Muscle of leg (tissue), 11 donors: ENCODE results near the gene PHLDA3. TPM values are rescaled to one million over a fixed set of nuclear protein-coding genes. Genes with fewer than 3 reads are reported as not detected.

Experiments used
- DNase-seq: peaks from one replicate; pipeline ENCODE4 v3.0.0; 2013
- H3K27ac ChIP-seq: one replicate; pipeline ENCODE4 v1.5.1; 2013; ENCODE audit warnings: mild to moderate bottlenecking, low read length, control low read depth
- H3K27me3 ChIP-seq: one replicate; pipeline ENCODE4 v1.6.1; 2013; ENCODE audit warnings: low read length; ENCODE audit not compliant: control insufficient read depth, insufficient read depth
- H3K36me3 ChIP-seq: one replicate; pipeline ENCODE4 v1.6.1; 2013; ENCODE audit warnings: low read length; ENCODE audit not compliant: control insufficient read depth, insufficient read depth
- H3K4me1 ChIP-seq: one replicate; pipeline ENCODE4 v1.6.1; 2013; ENCODE audit warnings: low read length; ENCODE audit not compliant: control insufficient read depth, insufficient read depth
- H3K4me3 ChIP-seq: one replicate; pipeline ENCODE4 v1.5.1; 2013; ENCODE audit warnings: low read length, control low read depth
- H3K9me3 ChIP-seq: replicated peaks from 2 replicates; pipeline ENCODE4 v1.6.1; 2013; ENCODE audit warnings: low read depth, low read length; ENCODE audit not compliant: control insufficient read depth
- WGBS: methylation state at CpG from one replicate; pipeline ENCODE4 v1.1.5; 2013; ENCODE audit warnings: missing lambda C conversion rate; ENCODE audit not compliant: insufficient coverage; 5-methylcytosine and 5-hydroxymethylcytosine counted together
- polyA plus RNA-seq, 8 donors: library from polyadenylated mRNA; unstranded; fragments of 120-200 nt; gene quantifications; one replicate each; pipeline versions ENCODE4 v1.2.1 to v1.2.3, GENCODE V29; 2013; ENCODE audit warnings: inconsistent platforms in 1 of 8, low replicate concordance in 1 of 8; ENCODE audit not compliant: insufficient read length in 8 of 8, insufficient read depth in 1 of 8
- total RNA-seq: library from RNA; stranded (reverse); fragments of 120-200 nt; gene quantifications from one replicate; pipeline ENCODE4 v1.2.4, GENCODE V29; 2013

Gene PHLDA3
- total and polyA plus RNA-seq, 9 donors, result 12.6 to 29.0 (median 20.8) TPM

GRCh38 chr1:201468501-201468843 is 516 bp downstream of the PHLDA3 start:
- Histone ChIP-seq H3K4me1 (peaks cover 28% of the 10 kb centered on the region), H3K4me3 (peak overlapping the region; percentile 65), H3K27ac (peak overlapping the region; percentile 53), H3K36me3 (peaks cover 25% of the 10 kb centered on the region), H3K9me3 (no peaks in the 10 kb centered on the region), H3K27me3 (peaks cover 7% of the 10 kb centered on the region)
- under 1% methylated on average over 44 of the region's 44 CpGs for WGBS
- DNase-seq, result peak; percentile 60

GRCh38 chr1:201466492-201466891 is 2.5 kb downstream of the PHLDA3 start:
- WGBS, result 67% methylated on average over 1 of the region's 3 CpGs
- H3K4me3 ChIP-seq, result no peak overlapping the region
- DNase-seq, result no peak
- H3K36me3 ChIP-seq, result peaks cover 25% of the 10 kb centered on the region
- H3K27ac ChIP-seq, result no peak overlapping the region
- H3K9me3 ChIP-seq, result no peaks in the 10 kb centered on the region
- peaks cover 45% of the 10 kb centered on the region for H3K4me1 ChIP-seq
- peaks cover 7% of the 10 kb centered on the region for H3K27me3 ChIP-seq

- Histone ChIP-seq H3K27me3 (peaks cover 7% of the 10 kb centered on the region), H3K9me3 (no peaks in the 10 kb centered on the region), H3K36me3 (peaks cover 25% of the 10 kb centered on the region), H3K4me3 (no peak overlapping the region), H3K4me1 (peaks cover 49% of the 10 kb centered on the region), H3K27ac (no peak overlapping the region)
- no peak for DNase-seq
- WGBS, result 81% methylated on average over 5 of the region's 9 CpGs
Measured at GRCh38 chr1:201465698-201466290, 3.2 kb downstream of the PHLDA3 start.

GRCh38 chr1:201463071-201463552 is 5.9 kb downstream of the PHLDA3 start:
- H3K4me1 ChIP-seq, result peaks cover 38% of the 10 kb centered on the region
- WGBS, result 94% methylated on average over 1 of the region's 7 CpGs
- no peak for DNase-seq
- H3K36me3 ChIP-seq, result peaks cover 25% of the 10 kb centered on the region
- no peak overlapping the region for H3K4me3 ChIP-seq
- H3K9me3 ChIP-seq, result no peaks in the 10 kb centered on the region
- H3K27ac ChIP-seq, result no peak overlapping the region
- peaks cover 2% of the 10 kb centered on the region for H3K27me3 ChIP-seq

- H3K4me1 ChIP-seq, result peaks cover 29% of the 10 kb centered on the region
- H3K9me3 ChIP-seq, result no peaks in the 10 kb centered on the region
- no peak overlapping the region for H3K4me3 ChIP-seq
- H3K27ac ChIP-seq, result peak overlapping the region; percentile 74
- H3K27me3 ChIP-seq, result peaks cover 2% of the 10 kb centered on the region
- WGBS, result 67% methylated on average over 9 of the region's 13 CpGs
- peak; percentile 82 for DNase-seq
- H3K36me3 ChIP-seq, result peaks cover 25% of the 10 kb centered on the region
Measured at GRCh38 chr1:201461645-201462441, 7.1 kb downstream of the PHLDA3 start.

GRCh38 chr1:201460814-201461644 is 8.0 kb downstream of the PHLDA3 start:
- H3K36me3 ChIP-seq, result peaks cover 20% of the 10 kb centered on the region
- no peak for DNase-seq
- peak overlapping the region; percentile 60 for H3K27ac ChIP-seq
- peaks cover 30% of the 10 kb centered on the region for H3K4me1 ChIP-seq
- WGBS, result 92% methylated on average over 6 of the region's 8 CpGs
- H3K27me3 ChIP-seq, result peaks cover 2% of the 10 kb centered on the region
- no peak overlapping the region for H3K4me3 ChIP-seq
- H3K9me3 ChIP-seq, result no peaks in the 10 kb centered on the region

GRCh38 chr1:201459775-201460174 is 9.2 kb downstream of the PHLDA3 start:
- H3K27me3 ChIP-seq, result peaks cover 2% of the 10 kb centered on the region
- peaks cover 30% of the 10 kb centered on the region for H3K4me1 ChIP-seq
- peaks cover 8% of the 10 kb centered on the region for H3K36me3 ChIP-seq
- H3K4me3 ChIP-seq, result no peak overlapping the region
- DNase-seq, result no peak
- H3K27ac ChIP-seq, result no peak overlapping the region
- H3K9me3 ChIP-seq, result no peaks in the 10 kb centered on the region
- WGBS, result 84% methylated on average over 5 of the region's 5 CpGs

- Histone ChIP-seq H3K4me3 (no peak overlapping the region), H3K27me3 (peaks cover 2% of the 10 kb centered on the region), H3K36me3 (peaks cover 2% of the 10 kb centered on the region), H3K4me1 (peaks cover 30% of the 10 kb centered on the region), H3K27ac (no peak overlapping the region), H3K9me3 (no peaks in the 10 kb centered on the region)
- no peak for DNase-seq
- WGBS, result 83% methylated on average over 1 of the region's 3 CpGs
Measured at GRCh38 chr1:201459052-201459451, 9.9 kb downstream of the PHLDA3 start.

GRCh38 chr1:201457508-201457960 is 11.5 kb downstream of the PHLDA3 start:
- H3K27me3 ChIP-seq, result peaks cover 2% of the 10 kb centered on the region
- no peaks in the 10 kb centered on the region for H3K9me3 ChIP-seq
- no peak overlapping the region for H3K27ac ChIP-seq
- H3K4me1 ChIP-seq, result peaks cover 22% of the 10 kb centered on the region
- no peaks in the 10 kb centered on the region for H3K36me3 ChIP-seq
- no peak for DNase-seq
- no peak overlapping the region for H3K4me3 ChIP-seq
- 58% methylated on average over 3 of the region's 4 CpGs for WGBS
